CD4-positive, alpha-beta T cell treated with Interleukin-10 for 1 hour (primary cell): ENCODE measurements around the gene GUCY2C.

ENCODE experiments used
- DNase-seq: peaks from one replicate; pipeline ENCODE4 v3.0.0-alpha.2; 2020

The GUCY2C gene

DNA sequence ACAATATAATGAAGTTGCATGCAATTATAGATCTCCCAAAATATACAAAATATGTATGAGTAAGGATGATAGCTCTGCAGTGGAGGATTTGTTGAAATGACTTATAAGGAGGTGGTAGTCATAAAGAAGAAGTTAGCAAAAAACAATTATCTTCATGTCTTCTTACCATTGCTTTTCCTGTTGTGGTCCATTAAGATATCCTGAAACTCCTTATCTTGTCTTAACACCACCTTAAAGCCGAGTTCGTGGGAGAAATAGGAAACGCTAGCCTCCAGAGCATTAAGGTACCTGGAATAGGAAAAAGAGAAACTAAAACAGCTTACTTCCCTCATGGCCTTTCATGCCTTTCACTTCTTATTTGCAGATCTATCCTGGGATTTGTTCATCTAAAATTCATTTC is 15.2 kb downstream of the GUCY2C start:
- DNase-seq: no peak

DNA sequence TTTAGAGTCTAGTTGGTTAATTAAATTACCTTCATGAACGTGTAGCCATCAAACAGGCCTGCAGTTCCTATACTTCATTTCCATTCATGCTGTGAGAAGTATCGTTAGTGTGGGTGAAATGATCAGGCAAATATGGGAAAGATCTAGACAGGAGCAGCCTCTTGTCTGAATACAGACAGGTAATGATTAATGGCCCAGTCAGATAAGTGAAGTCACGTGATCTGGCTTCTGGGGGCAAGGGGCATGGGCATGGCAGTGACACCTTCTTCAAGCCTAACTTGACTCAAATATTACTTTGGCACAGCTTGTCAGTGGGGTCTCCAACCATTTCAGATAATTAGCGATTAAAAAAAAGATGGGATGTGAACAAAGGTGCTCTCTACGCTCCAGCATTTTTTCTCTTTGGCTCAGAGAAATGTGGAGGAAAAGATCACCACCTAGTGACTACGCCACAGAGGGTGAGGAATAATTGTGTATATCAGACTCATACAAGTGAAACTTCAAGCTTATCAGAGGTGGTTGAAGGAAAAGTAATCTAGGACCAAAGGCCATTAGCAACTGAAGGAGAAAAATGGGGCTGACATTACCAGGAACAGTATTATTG is 17.8 kb downstream of the GUCY2C start:
- DNase-seq: no peak

DNA sequence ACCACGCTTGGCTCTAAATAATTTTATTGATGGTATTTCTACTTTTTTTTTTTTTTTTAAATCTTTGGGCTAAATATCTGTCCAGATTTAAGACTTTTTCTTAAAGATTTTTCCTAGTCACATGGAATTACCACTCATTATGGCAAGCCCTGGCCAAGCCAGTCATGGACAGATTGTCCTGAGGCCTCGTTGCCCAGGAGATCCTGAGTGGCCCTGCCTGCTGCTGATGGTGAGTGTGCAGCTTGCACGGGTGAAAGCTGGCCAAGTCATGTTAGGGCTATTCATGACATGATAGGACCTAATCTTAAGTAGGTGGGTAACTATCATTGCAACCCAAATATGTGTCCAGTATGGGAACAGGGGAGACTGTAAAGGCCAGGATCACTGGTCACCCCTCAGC is 27.8 kb downstream of the GUCY2C start:
- DNase-seq: no peak

DNA sequence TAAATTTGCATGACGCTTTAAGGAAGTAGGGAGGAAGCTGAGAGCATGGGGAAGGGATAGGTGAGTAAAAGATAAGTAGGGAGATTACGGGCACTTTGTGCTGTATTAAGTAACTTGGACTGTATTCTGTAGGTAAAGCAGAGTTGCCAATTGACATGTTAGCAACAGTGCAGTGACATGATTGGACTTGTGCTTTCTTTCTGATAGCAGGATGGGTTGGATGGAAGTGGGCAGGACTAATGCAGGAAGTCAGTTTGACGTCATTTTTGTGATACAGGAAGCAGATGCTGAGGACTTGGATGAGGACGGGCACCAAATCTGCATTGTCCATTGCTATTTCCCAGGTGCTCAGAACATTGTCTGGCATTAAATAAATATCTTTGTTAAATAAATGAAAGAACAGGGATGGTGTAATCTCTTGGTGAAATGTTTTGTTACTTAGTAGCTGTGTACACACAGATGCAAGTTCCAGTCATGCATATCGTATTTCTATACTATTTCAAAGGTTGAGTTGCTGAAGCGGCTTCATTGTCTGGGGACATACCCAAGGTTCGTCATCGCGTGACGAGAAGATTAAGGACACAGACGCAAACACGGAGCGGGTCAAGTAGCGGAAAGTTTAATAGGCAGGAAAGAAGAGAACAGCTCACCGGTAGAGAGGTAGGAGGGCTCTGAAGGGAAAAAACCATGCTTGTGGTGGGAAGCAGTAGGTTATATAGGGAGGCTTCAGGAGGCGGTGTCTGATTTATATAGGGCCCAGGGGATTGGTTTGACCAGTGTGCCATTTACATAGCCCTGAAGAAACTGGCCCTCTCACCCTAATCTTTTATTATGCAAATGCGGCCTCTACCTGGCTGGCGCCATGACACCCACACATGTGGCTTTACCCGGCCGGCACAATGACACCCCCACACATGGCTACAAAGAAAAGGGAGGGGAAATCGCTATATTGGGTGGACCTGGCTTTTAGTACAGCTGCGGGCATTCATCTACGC is 30.7 kb downstream of the GUCY2C start:
- no peak for DNase-seq

DNA sequence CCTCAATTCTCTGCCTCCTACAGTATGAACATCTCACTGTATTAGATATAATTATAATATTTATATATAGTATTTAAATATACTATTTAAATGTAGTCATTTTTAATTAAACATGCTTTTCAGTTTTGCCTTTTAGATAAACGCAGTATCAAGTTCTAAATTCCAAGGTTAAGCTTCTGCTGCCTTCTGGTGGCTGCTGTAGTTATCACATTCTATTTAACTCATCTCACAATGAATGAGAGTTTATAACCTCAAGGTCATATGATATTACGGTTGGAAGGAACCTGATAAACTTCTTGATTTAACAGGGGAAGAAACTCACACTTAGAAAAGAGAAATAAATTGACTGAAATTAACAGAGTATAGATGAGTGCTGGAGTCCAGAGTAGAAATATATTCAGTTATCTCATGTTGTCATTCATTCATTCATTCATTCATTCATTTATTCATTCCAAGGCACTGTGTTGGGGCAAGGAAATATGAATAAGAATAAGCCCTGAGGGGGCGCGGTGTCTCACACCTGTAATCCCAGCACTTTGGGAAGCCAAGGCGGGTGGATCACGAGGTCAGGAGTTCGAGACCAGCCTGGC is 31.9 kb downstream of the GUCY2C start:
- peak; percentile 63 for DNase-seq

DNA sequence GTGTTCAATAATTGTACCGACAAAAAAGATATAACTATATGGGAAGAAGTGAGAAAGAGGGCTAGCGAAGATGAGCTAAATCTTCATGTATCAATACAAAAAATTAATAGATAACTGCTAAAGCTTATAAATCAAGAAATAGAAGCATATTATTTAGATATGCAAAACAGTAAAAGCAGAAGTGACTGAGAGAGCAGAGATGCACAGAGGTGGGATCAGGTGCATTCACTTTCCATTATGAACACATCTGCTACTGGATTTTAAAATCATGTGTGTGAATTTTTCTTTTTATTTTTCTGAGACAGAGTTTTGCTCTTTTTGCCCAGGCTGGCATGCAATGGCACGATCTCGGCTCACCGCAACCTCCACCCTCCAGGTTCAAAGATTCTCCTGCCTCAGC is 33.4 kb downstream of the GUCY2C start:
- DNase-seq: no peak

DNA sequence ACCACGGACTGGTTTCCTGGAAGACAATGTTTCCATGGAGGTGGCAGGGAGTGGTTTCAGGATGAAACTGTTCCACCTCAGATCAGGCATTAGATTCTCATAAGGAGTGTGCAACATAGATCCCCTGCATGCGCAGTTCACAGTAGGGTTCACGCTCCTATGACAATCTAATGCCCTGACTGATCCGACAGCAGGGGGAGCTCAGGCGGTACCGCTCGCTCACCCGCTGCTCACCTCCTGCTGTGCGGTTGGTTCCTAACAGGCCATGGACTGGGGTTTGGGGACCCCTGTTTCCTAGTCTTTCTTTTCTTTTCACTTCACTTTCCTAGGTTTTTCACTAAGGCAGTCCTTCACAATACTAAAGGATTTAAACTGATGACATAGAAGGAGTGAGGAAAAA is 39.6 kb downstream of the GUCY2C start:
- no peak for DNase-seq

DNA sequence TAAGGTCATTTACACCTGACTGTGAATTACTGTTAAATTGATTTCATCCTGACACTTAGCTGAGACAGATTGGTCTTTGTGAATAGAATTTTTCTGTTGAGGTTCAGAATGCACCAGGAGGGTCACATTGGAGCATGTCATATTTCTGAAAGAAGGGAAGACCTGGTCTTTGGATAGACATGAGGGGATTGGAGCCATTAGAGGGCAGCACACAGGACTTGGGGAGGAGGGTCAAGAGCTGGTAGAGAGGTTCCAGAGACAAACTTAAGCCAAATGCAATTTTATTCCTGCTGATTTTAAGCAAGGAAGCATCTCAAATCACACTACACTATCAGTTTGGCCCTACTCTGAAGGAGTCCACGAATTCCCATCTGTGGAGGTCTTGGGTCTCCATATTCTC is 41.1 kb downstream of the GUCY2C start:
- no peak for DNase-seq

DNA sequence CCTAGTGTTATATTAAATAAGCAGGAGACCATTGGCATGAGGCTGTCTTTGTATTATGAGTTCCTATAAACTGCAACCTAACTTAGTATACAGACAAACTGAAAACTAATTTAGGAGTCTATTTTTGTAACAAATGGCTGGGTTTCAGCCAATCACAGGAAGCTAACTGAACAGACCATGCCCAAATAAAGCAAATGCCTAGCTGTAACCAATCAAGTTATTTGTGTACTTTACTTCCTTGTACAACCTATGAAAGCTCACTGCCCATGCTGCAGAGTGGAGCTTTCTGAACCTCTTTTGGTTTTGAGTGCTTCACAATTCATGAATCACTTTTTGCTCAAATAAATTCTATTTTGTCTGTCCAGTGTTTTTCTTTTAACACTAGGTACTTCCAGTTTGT is 41.6 kb downstream of the GUCY2C start:
- no peak for DNase-seq

DNA sequence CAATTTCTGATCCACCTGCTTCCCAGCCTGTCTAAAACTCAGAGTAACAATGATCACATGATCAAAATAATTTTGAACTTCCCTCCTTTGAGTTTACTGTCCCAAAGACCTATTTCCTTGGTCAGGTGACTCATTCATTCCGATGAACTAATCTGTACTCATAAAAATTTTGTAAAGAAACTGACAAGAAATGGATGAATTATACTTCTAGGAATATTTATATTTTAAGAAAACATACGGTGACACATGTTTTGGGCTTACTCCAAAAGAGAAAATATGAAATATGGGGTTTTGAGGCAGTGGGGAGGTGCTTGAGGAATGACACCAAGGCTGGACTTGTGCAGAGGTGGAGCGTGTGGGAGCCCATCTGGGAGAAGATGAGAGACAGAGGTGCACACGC is 42.0 kb downstream of the GUCY2C start:
- no peak for DNase-seq

DNA sequence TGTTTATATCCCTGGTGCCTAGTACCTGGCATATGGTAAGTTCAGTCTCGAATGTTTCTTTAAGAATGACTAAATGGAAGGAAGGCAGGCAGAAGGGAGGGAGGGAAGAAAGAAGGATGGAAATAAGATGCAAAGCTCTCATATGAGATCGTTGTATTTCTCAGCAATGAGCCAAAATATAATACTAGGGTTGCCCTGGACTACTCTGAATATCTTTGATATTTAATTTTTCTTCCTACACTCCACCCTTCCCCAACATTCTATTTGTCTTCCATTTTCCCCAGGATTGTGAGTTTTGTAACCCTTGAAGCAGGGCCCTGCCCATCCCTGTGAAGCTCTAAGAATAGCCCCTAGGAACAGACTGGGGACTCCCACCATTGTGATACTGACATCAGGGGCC is 43.9 kb downstream of the GUCY2C start:
- no peak for DNase-seq

DNA sequence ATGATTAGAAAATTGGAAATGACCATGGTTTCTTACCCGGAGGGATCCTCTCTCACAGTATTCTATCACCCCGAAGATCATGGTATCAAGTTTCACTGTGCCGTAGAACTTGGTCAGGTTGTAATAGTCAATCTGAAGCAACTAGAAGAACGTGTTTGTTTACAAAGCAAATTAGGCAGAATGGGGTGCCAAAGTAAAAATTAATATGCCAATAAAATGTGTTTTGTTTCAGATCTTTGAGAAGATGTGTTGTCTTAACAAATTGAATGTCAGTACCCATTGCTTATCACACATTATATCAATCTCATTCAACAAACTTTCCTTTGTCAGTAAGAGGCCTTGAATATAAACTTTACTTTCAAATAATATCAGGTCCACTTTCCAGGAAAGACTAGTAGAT is 45.0 kb downstream of the GUCY2C start:
- no peak for DNase-seq

DNA sequence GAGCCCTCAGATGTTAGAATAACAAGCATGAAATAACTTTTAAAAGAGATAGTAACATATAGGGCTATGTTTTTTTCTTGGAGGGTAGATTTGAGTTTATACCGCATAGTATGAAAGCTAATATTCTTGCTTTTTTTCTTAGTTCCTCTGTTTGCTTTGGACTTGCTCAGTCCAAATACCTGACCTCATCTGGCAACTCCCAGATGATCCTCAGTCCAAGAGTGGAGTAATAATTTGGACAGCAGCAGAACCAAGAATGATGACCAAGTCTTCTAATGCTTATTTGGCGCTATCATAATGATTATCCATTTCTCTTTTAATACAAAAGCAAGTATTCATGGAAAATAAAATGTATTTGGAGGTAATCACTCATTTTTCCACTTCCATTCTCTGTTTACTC is 45.6 kb downstream of the GUCY2C start:
- no peak for DNase-seq

DNA sequence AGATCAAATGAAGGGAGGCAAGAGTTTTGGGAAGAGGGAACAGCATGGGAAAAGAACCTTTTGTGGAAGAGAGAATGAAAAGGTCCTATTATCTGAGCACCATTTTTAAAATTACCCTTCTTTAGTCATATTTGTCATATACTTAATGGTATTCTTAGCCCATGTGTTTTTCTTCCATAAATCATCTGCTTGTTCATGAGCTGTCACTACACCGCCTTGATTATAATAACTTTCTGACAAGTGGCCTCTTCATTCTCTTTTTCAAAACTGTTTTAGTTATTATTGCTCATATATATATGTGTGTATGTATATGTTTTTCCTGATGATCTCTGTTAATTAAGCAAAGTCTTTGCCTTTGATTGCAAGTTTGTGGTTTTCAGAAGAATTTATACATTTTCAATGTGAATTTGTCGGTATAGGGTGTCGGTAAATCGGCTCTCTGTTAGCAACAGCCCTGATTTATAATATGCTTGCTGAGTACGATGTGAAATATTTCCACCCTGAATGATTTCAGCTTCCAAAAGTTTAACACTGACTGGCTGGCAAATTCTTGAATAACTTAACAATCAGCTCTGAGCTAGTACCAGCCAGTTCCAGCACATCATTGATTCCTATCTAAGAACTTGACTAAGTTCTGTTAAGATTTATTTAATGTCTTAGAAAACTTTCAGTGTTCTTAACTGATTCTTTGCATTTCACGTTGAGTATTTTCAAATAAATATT is 49.2 kb downstream of the GUCY2C start:
- DNase-seq: no peak

DNA sequence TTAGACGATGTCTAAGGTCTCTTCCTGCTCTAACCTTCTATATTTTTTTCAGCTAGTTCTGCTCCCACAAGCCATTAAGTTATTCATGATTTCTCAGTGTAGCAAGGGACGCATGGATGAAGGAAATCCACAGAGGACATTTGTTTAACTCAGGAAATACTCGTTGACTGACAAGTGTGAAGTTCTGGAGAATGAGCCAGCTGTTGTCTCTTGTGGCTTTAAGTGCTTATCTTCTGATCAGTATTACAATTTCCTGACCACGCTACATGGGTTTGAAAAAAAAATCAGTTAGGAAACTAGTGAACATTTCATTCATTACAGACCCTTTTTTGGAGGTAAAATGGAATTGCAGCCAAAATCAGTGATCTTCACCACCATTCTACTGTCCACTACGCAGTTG is 53.1 kb downstream of the GUCY2C start:
- DNase-seq: peak; percentile 24

DNA sequence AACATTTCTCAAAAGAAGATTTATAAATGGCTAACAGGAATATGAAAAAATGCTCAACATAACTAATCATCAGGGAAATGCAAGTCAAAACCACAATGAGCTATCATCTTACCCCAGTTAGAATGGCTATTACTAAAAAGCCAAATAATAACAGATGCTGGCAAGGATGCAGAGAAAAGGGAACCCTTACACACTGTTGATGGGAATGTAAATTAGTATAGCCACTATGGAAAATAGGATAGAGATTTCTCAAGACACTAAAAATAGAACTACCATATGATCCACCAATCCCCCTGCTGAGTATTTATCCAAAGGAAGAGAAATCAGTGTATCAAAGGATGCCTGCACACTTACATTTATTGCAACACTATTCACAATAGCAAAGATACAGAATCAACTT is 58.3 kb downstream of the GUCY2C start:
- no peak for DNase-seq

DNA sequence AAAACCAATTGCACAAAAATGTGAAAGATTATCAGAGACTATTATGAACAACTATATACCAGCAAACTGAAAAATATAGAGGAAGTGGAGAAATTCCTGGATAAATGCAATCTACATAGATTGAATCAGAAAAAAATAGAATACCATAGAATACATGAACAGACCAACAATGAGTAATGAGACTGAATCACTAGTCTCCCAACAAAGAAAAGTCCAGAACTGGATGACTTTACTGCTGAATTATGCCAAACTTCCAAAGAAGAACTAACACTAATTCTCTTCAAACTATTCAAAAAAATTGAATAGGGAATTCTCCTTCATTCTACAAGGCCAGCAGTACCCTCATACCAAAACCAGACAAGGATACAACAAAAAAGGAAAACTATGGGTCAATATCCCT is 60.6 kb downstream of the GUCY2C start:
- DNase-seq: no peak

DNA sequence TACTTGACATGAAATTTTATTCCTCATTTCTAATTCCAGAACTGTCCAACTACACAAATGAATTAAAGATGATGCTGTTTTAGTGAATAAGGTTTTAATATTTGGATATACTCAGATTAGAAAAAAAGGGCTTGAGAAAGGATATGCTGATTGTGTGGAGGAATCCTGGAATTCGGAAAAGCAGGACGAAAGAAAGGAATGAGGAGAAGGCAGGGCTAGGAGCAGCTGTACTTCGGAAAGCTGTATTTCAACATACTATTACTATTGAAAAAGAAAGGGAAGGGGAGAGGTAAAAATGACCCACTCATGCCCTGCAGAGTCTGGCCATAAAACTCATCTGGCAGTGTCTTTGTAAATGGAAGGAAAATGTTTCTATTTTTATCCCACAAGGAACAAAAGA is 65.6 kb downstream of the GUCY2C start:
- DNase-seq: no peak

DNA sequence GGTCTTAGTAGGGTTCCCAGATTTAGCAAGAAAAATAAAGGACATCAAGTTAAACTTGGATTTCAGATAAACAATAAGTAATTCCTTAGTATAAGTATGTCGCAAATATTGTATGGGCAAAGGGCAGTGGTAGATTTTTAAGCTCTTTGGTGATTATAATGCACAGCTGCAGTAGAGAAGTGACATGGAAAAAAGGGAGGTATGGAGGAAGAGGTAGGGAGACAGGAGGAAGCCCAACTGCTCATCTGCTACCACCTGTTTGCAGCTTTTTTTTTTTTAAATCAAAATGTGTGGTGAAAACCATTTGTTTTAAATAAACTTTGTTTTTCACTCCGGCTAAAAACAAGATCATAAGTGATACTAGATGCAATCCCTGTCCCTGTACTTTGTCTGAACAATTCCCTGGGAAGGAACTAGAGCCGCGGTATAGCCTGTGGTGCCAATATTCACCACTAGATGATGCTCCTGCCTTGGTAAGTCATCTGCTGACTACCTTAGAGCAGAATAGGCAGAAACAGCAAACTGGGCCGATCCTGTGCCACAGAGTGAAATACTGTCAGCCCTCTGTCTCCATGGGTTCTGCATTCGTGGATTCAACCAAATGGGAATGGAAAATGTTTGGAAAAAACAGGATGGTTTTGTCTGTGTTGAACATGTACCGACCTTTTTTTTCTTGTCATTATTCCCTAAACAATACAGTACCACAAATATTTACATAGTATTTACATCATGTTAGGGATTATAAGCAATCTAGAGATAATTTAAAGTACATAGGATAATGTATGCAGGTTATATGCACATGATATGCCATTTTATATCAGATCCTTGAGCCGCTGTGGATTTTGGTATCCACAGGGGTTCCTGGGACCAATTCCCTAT is 66.3 kb downstream of the GUCY2C start:
- peak; percentile 71 for DNase-seq

DNA sequence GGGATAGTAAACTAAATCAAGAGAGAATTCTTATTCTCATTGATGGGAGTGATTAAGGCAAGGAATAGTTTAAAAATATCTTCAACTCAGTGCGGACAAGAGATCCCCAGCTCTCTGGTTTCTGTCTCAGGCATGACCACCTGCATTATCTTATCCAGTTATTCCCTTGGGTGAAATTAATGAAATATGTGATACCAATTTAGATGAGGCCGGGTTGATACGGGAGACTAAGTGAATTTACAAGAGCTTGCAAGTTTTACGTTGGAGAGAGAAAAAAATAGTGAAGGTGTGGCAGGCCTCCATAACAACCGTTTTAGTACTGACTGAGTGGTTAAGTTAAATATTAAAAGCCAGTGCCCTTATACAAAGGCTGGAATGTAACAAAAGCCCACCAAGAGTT is 67.6 kb downstream of the GUCY2C start:
- DNase-seq: no peak

DNA sequence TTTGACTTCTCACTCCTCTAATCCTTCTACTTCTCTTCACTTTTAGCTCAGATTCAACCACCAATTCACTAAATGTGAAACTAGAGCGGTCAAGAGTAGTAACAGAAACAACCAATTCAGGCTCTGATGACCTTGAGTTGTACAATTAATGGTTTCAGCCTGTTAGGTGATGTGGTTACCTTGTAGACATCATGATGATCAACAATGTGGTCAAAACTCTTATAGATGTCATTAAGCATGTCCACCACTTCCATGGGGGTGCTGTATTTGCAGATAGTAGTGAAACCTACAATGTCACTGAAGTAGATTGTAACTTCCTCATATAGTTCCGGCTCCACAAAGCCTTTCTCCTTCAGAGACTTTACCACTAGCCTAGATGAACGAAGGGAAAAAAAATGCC is 74.6 kb downstream of the GUCY2C start:
- no peak for DNase-seq

DNA sequence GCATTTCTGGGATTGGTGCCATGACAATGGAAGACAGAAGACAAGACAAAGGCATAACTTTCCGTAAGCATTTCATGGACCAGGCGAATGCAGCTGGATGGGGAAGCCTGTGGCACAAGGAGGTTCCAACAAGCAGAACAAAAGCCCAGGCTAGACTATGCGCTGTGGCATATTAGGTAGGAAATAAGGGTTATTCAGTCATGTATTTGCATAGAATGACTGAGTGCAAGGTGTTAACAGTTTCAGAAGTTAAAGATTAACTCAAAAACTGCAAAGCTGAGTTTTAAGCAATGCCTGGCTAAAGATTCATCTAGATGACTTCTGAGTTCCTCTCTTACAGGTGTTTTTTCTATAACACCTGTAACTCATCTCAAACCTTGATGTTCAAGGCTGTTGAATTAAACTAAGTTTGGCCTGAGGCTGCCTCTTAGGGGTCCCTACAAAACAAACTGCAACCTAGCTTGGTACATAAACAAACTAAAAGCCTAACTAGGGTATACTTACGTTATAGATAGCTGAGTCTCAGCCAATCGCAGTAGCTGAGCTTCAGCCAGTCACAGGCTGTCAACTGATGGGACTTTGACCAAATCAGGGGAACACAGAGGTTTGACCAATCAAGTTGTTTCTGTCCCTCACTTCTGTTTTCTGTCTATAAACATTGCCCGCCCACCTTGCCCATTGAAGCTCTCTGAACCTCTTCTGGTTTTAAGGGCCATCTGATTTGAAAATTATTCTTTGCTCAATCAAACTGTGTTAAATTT is 76.5 kb downstream of the GUCY2C start:
- DNase-seq: no peak
